Erythroblast (primary cell): ENCODE data around the gene ZNF324B.
"Not testable (repeated sequence)": the region's sequence is repeated elsewhere in the genome, so short reads cannot be mapped to it uniquely, and the experiment has no call there.

Source experiments
- DNase-seq, 2 experiments: peaks; one replicate each; lab custom pipeline; 2025; lab: John Stamatoyannopoulos, UW
- GATA1 ChIP-seq: IDR thresholded peaks from 2 replicates; pipeline ENCODE4 v1.6.1; 2011; ENCODE audit warnings: low read depth, mild to moderate bottlenecking, control low read depth, low read length, moderate library complexity
- POLR2A ChIP-seq: IDR thresholded peaks from 2 replicates; pipeline ENCODE4 v1.6.1; 2011; ENCODE audit warnings: mild to moderate bottlenecking, low read length

The ZNF324B gene

DNA sequence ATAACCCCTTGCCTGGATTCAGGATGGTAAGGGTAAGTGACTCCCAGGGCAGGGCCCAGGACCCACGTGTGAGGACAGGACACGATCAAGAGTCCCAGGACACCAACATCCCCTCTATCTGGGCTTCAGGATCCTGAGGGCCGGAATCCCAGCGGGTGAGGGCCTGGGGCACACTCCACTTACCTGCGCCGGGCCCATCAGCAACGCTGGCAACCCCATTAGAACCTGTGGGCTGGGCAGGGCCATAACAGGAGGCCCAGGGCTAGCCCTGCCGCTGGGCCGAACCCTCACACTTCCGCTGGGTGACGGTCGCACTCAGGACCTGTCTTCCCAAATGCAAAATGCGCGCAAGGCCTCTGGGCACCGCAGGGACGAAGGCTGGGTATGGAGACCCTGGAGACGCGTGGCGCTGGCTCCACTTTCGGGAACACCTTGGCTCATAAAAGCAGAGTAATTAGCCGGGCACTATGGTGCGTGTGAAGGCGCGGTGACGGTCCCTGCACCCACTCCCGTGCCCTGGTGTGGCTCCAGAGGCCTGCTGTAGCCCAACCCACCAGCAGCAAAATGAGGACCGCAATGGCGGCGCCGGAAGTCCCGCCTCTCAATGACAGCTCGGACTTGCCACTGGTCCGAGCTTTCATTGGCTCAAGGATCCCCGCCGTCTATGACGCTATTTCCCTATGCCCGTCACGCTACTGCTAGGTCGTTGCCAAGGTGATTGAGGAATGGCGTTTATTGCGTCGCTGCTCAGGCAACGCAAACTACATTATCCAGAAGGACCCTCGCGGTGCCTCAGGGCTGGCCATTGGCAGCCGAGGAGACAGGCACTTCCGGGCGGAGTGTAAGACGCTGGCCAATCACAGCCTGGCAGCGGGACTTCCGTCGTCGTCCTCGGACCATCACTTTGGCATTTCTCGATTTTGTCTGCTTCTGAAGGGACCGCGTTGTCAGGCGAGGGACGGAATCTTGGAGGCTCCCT is 11.6 kb upstream of the ZNF324B start, which contains the start of gene ZNF132:
TSS of gene ZNF132 (minus strand) at position 578 of the 979 bp plus-strand sequence. CDS start at position 246, 332 bp downstream.
- peak; percentile 94 to 98 for DNase-seq
- TF ChIP-seq POLR2A (peak; percentile 81), GATA1 (no peak)

DNA sequence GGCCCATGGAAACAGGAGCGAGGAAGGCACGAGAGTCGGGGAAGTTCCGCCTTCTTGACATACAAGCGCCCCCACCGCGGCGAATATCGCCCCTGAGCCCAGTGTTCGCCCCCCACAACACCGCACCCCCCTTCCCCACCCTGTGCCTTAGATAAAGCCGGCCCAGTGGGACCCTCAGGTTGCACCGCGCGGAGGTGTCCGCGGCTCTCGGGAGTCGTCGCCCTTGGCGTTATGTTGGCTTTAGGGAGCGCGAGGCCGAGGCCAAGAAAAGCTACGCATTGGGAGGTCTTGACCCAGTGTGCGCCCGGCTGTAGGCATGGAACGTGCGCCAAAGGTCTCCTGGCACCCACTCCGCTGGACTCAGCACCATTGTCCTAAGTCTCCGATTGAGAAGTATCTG is 10.9 kb upstream of the ZNF324B start:
- no peak for TF ChIP-seq POLR2A
- no peak for TF ChIP-seq GATA1
- no peak for DNase-seq

DNA sequence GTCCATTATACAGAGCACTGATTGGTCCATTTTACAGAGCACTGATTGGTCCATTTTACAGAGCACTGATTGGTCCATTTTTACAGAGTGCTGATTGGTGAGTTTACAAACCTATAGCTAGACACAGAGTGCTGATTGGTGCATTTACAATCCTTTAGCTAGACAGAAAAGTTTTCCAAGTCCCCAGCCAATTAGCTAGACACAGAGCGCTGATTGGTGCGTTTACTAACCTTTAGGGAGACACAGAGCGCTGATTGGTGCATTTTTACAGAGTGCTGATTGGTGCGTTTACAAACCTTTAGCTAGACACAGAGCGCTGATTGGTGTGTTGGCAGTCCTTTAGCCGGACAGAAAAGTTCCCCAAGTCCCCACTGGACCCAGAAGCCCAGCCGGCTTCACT is 8.4 kb upstream of the ZNF324B start:
- DNase-seq, result not testable (repeated sequence)

DNA sequence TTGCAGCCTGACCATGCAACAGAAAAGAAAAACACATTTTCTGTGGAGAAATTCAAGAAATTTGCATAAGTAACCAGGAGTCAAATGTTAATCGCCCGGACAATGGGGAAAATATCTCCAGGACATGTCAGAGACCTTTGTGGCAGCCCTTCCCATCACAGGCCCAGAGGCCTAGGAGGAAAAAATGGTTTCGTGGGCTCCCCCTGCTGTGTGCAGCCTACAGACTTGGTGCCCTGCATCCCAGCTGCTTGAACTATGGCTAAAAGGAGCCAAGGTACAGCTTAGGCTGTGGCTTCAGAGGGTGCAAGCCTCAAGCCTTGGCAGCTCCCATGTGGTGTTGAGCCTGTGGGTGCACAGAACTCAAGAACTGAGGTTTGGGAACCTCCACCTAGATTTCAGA is 2.6 kb upstream of the ZNF324B start:
- DNase-seq, result not testable (repeated sequence)

DNA sequence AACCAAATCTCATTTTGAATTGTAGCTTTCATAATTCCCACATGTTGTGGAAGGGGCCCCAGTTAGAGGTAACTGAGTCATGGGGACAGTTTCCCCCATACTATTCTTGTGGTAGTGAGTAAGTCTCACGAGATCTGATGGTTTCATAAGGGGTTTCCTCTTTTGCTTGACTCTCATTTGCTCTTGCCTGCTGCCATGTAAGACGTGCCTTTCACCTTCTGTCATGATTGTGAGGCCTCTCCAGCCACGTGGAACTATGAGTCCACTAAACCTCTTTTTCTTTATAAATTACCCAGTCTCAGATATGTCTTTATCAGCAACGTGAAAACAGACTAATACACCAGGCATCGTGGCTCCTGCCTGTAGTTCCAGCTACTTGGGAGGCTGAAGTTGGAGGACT is 1.4 kb upstream of the ZNF324B start:
- DNase-seq, result not testable (repeated sequence)

DNA sequence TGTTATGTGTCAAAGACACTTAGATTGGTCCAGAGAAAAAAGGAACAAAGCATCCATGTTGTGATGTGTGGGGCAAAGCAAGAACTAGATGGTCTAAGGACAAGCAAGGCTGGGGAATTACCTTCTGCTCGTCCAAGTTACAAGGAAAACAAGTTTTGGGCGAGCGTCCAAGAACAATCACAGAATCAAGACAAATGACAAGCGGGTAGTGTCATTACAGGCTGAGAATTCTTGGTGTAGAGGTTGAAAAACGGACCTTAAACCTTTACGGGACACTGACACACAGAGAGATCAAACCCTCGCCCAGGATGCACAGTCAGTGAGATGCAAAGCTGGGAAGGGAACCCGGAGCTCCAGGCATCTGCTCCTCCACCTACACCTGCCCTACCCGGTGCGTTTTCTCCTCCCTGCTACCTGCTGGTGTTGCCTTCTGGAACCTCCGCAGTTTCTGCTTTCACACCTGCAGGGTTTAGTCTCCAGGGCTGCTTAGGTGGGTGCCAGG is 515 bp upstream of the ZNF324B start:
- TF ChIP-seq GATA1 (no peak), POLR2A (no peak)
- peak in 1 of 2 experiments; percentile 46 for DNase-seq

DNA sequence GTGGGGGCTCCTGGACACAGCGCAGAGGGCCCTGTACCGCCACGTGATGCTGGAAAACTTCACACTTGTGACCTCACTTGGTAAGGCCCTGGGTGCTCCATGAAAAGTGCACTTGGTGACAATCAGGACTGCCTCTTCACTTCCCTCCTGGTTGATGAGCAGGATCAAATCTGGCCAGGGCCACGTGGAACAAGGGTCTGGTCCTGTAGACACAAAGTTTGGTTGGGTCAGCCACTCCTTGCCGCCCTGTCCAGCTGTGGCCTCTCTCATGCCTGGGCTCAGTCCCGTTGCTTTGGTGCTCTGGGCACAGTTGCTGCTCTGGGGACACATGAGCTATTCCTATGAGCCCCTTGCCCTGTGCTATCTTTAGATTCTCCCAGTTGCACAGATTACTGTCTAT is 2.3 kb downstream of the ZNF324B start:
- TF ChIP-seq POLR2A (no peak), GATA1 (no peak)

DNA sequence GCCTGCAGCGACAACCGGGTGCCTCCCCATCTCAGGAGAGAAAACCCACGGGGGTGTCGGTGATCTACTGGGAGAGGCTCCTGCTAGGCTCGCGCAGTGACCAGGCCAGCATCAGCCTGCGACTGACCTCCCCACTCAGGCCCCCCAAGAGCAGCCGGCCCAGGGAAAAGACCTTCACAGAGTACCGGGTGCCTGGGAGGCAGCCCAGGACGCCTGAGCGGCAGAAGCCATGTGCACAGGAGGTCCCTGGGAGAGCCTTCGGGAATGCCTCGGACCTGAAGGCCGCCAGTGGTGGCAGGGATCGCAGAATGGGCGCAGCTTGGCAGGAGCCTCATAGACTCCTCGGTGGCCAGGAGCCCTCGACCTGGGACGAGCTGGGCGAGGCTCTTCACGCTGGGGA is 3.9 kb downstream of the ZNF324B start:
- no peak for TF ChIP-seq GATA1
- no peak for TF ChIP-seq POLR2A
- DNase-seq, result no peak

More for the DNA sequence above, 2.3 kb downstream of the ZNF324B start:
- DNase-seq, result no peak

DNA sequence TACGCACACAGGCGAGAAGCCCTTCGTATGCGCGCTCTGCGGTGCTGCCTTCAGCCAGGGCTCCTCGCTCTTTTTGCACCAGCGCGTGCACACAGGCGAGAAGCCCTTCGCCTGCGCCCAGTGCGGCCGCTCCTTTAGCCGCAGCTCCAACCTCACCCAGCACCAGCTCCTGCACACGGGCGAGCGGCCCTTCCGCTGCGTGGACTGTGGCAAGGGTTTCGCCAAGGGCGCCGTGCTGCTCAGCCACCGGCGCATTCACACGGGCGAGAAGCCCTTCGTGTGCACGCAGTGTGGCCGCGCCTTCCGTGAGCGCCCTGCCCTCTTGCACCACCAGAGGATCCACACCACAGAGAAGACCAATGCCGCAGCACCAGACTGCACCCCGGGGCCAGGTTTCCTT is 4.7 kb downstream of the ZNF324B start:
- TF ChIP-seq GATA1 (no peak), POLR2A (no peak)
- DNase-seq, result no peak

DNA sequence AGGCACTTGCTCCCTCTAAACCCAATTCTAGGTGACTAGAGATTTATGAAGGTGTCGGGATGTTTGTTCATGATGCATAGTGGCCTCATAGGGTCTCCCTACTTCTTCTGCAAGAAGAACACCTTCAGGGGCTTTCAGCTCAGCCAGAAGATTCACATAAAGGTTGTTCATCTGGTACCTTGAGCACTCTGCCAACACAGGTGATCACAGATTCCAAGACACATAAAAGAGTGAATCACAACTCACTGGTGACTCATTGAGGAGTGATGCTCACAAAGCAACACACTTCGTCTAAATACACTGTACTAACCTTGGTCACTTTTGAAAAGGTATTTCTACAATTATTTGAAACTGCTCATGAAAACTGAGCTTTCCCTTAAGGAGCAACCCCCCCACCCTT is 8.6 kb downstream of the ZNF324B start:
- no peak for DNase-seq
- TF ChIP-seq GATA1, result no peak
- no peak for TF ChIP-seq POLR2A

DNA sequence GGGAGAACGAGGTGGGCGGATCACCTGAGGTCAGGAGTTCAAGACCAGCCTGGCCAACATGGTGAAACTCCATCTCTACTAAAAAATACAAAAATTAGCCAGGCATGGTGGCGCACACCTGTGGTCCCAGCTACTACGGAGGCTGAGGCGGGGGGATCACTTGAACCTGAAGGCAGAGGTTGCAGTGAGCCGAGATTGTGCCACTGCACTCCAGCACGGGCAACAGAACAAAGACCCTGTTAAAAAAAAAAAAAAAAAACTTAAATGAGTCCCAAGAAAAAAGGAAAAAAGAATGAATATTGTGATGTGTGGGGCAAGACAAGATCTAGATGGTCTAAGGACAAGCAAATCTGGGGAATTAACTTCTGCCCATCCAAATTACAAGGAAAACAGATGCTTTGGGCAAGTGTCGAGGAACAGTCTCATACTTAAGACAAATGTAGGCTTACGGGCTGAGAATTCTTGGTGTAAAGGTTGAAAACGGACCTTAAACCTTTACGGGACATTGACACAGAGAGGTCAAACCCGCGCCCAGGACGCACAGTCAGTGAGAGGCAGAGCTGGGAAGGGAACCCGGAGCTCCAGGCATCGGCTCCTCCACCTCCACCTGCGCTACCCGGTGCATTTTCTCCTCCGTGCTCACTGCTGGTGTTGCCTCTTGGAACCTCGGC is 14.8 kb downstream of the ZNF324B start:
- no peak for DNase-seq
- TF ChIP-seq POLR2A, result no peak
- TF ChIP-seq GATA1, result no peak

DNA sequence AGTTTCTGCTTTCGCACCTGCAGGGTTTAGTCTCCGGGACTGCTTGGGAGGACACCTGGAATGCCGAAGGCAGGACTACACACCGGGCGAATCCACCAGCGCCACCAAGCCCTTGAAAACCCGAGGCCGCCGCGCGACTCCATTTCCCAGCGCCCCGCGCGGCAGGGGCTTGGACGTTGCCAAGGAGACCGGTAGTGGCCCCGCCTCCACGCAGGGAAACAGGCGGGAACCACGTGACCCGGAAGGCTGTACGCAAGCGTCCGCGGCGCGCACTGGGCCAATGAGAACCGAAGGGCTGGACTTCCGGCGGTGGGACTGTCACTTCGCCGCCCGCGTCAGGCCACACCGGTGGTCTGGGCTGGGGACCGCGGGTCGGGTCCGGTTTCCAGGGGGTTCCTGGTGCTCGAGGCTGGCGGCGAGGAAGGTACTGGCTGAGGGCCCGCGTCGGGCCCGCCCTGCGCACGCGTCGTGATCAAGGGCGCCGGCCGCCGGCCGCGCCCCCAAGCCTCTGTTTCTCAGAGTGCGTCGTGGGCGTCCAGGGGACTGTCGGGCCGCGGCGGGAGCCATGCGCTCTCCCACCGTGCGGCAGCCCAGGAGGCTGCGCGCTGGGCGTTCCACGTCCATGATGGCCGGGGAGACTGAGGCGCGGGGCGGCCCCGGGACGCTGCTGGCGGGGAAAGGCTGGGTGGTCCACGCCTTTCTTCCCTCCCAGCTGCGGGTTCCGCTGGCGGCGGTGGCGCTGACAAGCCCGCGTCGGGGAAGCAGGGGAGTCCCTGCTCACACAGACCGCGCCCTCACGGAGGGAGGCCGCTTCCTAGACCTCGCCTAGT is 15.6 kb downstream of the ZNF324B start, which contains the start of gene ZNF324:
TSS of gene ZNF324 (plus strand) at position 321 of the 830 bp plus-strand sequence. CDS start 2,106 bp downstream, outside the sequence.
- TF ChIP-seq GATA1 (no peak), POLR2A (peak; percentile 80)
- peak; percentile 97 to 98 for DNase-seq

DNA sequence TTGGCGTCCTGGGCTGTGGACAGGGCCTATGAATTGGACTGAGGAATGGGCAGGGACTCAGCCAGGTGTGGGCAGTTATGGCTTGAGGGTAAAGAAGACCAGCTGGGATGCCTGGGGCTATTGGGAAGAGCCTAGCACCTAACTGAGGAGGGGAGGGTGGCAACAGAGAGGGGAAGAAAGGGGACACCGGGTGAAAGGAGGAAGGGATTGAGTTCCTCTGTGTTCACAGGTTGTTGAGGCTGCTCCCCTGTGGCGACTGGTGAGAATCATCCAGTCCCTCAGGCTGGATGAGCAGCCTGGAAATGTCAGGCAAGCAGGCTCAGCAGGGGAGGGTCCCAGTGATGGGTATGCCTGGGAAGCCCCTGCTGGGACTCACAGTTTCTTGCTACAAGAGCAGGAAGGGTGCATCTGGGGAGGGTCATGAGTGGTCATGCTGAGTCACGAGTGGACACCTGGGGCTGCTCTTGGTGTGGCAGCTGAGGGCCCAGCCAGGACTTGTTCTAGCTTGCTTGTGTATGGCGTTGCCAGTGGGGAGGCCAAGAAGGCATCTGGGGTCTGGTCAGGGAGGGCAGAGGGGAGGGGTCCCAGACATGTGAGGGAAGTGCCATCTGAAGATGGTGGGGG is 16.9 kb downstream of the ZNF324B start:
- TF ChIP-seq GATA1 (no peak), POLR2A (no peak)
- DNase-seq, result no peak
